HCT116 (cell line): ENCODE data around the gene IL17RB. TPM values are rescaled to one million over a fixed set of nuclear protein-coding genes. Genes with fewer than 3 reads are reported as not detected.

Source experiments
- ATAC-seq: fragments of 200-7000 bp; cut with Tn5 transposase; 2 replicates; pipeline ENCODE4 v1.9.1; 2020; ENCODE audit warnings: mild to moderate bottlenecking, moderate library complexity
- BruUV-seq: library from RNA; stranded (reverse); fragments of 400-500 nt; replicated peaks from 2 replicates; lab custom pipeline; 2021; lab: Mats Ljungman, UMichigan
- CTCF ChIA-PET: fragments of 300-600 bp; sonication (Branson Sonifier 250); formaldehyde crosslinking; loops from one replicate; lab custom pipeline; 2021; ENCODE audit warnings: antibody characterized with exemption; lab: Charles Lee
- POLR2A ChIA-PET: fragments of 300-600, 350-600 bp; sonication (Branson Sonifier 250); formaldehyde crosslinking; loops from one replicate; lab custom pipeline; 2021; ENCODE audit warnings: antibody characterized with exemption; lab: Charles Lee
- RAD21 ChIA-PET, 2 experiments: fragments of 300-600 bp; sonication (Branson Sonifier 250); formaldehyde crosslinking; loops; one replicate each; lab custom pipeline; 2023; ENCODE audit warnings: low total read pairs in 2 of 2; ENCODE audit not compliant: uncharacterized antibody in 2 of 2, unreplicated experiment in 2 of 2, low non-redundant PET in 1 of 2; lab: Charles Lee
- DNase-seq: peaks from one replicate; pipeline ENCODE4 v3.0.0-alpha.2; 2010; ENCODE audit warnings: low read depth, low spot score
- H2AFZ ChIP-seq: fragments of 200-600 bp; shearing (Covaris generic), sonication (generic); 2 replicates; pipeline ENCODE4 v1.6.1; 2017; ENCODE audit warnings: low read depth, mixed run types, mixed read lengths, antibody characterized with exemption, low read length; ENCODE audit not compliant: poor library complexity, severe bottlenecking
- H3K27ac ChIP-seq: 2 replicates; pipeline ENCODE4 v1.5.1; 2012; ENCODE audit warnings: low read depth, low read length
- H3K27me3 ChIP-seq: fragments of 200-600 bp; sonication (generic); 2 replicates; pipeline ENCODE4 v1.6.1; 2016; ENCODE audit warnings: mixed run types, low read length, mixed read lengths; ENCODE audit not compliant: insufficient read depth
- H3K36me3 ChIP-seq, 2 experiments: fragments of 200-500 bp in 1 of 2; fragments of 200-600 bp in 1 of 2; sonication (Bioruptor generic) in 1 of 2; sonication (generic) in 1 of 2; 2 replicates each; pipeline versions ENCODE4 v1.5.1 to v1.6.1; 2014 to 2016; ENCODE audit warnings: low read length in 2 of 2, inconsistent platforms in 1 of 2, mixed read lengths in 1 of 2, mixed run types in 1 of 2; ENCODE audit not compliant: insufficient read depth in 2 of 2, control insufficient read depth in 1 of 2
- H3K4me1 ChIP-seq, 2 experiments: fragments of 200-600 bp in 1 of 2; sonication (generic) in 1 of 2; 2 replicates each; pipeline versions ENCODE4 v1.5.1 to v1.6.1; 2012 to 2017; ENCODE audit warnings: low read length in 2 of 2, inconsistent platforms in 1 of 2, mild to moderate bottlenecking in 1 of 2, mixed read lengths in 1 of 2, mixed run types in 1 of 2, moderate library complexity in 1 of 2; ENCODE audit not compliant: insufficient read depth in 2 of 2, control insufficient read depth in 1 of 2
- H3K4me2 ChIP-seq: fragments of 200-600 bp; sonication (generic); 2 replicates; pipeline ENCODE4 v1.6.1; 2017; ENCODE audit warnings: mixed run types, low read length, mixed read lengths
- H3K4me3 ChIP-seq, 2 experiments: fragments of 200-600 bp in 1 of 2; sonication (generic) in 1 of 2; replicated peaks in 1 of 2; 2 replicates each; pipeline ENCODE4 v1.5.1; 2011 to 2016; ENCODE audit warnings: low read length in 2 of 2, control low read depth in 1 of 2, low read depth in 1 of 2, mild to moderate bottlenecking in 1 of 2, mixed read lengths in 1 of 2, mixed run types in 1 of 2
- H3K79me2 ChIP-seq: fragments of 200-600 bp; sonication (generic); 2 replicates; pipeline ENCODE4 v1.6.1; 2017; ENCODE audit warnings: mild to moderate bottlenecking, mixed run types, low read length, moderate library complexity, mixed read lengths; ENCODE audit not compliant: insufficient read depth
- H3K9ac ChIP-seq: fragments of 200-600 bp; sonication (generic); 2 replicates; pipeline ENCODE4 v1.6.1; 2016; ENCODE audit warnings: low read length, mixed read lengths
- H3K9me2 ChIP-seq: fragments of 200-600 bp; sonication (generic), shearing (Covaris generic); 2 replicates; pipeline ENCODE4 v1.6.1; 2017; ENCODE audit warnings: mixed run types, mild to moderate bottlenecking, moderate library complexity; ENCODE audit not compliant: insufficient read depth
- H3K9me3 ChIP-seq, 2 experiments: fragments of 200-500 bp in 1 of 2; fragments of 200-600 bp in 1 of 2; sonication (Bioruptor generic) in 1 of 2; sonication (generic) in 1 of 2; 2 replicates each; pipeline ENCODE4 v1.6.1; 2014 to 2017; ENCODE audit warnings: low read length in 2 of 2, mixed read lengths in 2 of 2, inconsistent platforms in 1 of 2, low read depth in 1 of 2, mild to moderate bottlenecking in 1 of 2, mixed run types in 1 of 2, moderate library complexity in 1 of 2; ENCODE audit not compliant: control insufficient read depth in 1 of 2, insufficient read depth in 1 of 2
- H4K20me1 ChIP-seq: fragments of 200-600 bp; sonication (generic), shearing (Covaris generic); 2 replicates; pipeline ENCODE4 v1.6.1; 2017; ENCODE audit warnings: mixed run types, mild to moderate bottlenecking, moderate library complexity; ENCODE audit not compliant: insufficient read depth
- ELF1 ChIP-seq: IDR thresholded peaks from 2 replicates; pipeline ENCODE4 v1.6.1; 2012; ENCODE audit warnings: low read depth, borderline replicate concordance
- EZH2phosphoT487 ChIP-seq: fragments of 200-600 bp; IDR thresholded peaks from 2 replicates; pipeline ENCODE4 v1.6.1; 2018; ENCODE audit warnings: antibody characterized with exemption, borderline replicate concordance
- FOSL1 ChIP-seq: IDR thresholded peaks from 2 replicates; pipeline ENCODE4 v1.6.1; 2012; ENCODE audit warnings: low read depth
- POLR2AphosphoS5 ChIP-seq: IDR thresholded peaks from 2 replicates; pipeline ENCODE4 v1.6.1; 2011; ENCODE audit warnings: mild to moderate bottlenecking, low read depth, low read length, moderate library complexity
- SP1 ChIP-seq: IDR thresholded peaks from 2 replicates; pipeline ENCODE4 v1.6.1; 2012; ENCODE audit warnings: low read depth
- TCF7L2 ChIP-seq: IDR thresholded peaks from 2 replicates; pipeline ENCODE4 v1.7.0; 2011; ENCODE audit warnings: borderline replicate concordance, inconsistent platforms; ENCODE audit not compliant: insufficient read depth, insufficient read length; ENCODE audit errors: extremely low read depth
- intact Hi-C: fragments of 100-400 bp; cut with micrococcal nuclease; formaldehyde crosslinking; loops from 2 replicates; pipeline ENCODE4 v1.10.0; 2022
- total RNA-seq: library from RNA; stranded (reverse); gene quantifications from one replicate; pipeline ENCODE4 v1.2.1, GENCODE V29; 2021; ENCODE audit not compliant: unreplicated experiment
- TF ChIP-seq, protein P1 (sequence below): IDR thresholded peaks from 2 replicates; pipeline ENCODE4 v1.6.1; 2012; ENCODE audit warnings: low read depth

Gene IL17RB
- total RNA-seq, 1 experiment from 2014 or later = 8.3 TPM

GRCh38 chr3:53836084-53836872 is 10.1 kb upstream of the IL17RB start:
- Histone ChIP-seq H4K20me1 (no peaks in the 10 kb centered on the region), H3K36me3 (peaks cover 0 to 2% of the 10 kb centered on the region in 2 experiments; a peak in 1 of 4 replicates), H3K9me2 (no peaks in the 10 kb centered on the region), H2AFZ (no peak overlapping the region), H3K9me3 (no peaks in the 10 kb centered on the region), H3K79me2 (no peaks in the 10 kb centered on the region), H3K27me3 (no peaks in the 10 kb centered on the region), H3K27ac (no peak overlapping the region), H3K4me1 (peaks cover 0 to 1% of the 10 kb centered on the region in 2 experiments; a peak in 1 of 4 replicates), H3K9ac (no peak overlapping the region), H3K4me3 (no peak overlapping the region), H3K4me2 (no peak overlapping the region)
- no peak for ATAC-seq
- intact Hi-C loops = no loop called here
- no peak for DNase-seq
- ChIA-PET POLR2A (no interaction called here), CTCF (no interaction called here), RAD21 (no interaction called here)
- no TSS peak for BruUV-seq
- no peak for TF ChIP-seq TCF7L2
- TF ChIP-seq ELF1 = no peak
- no peak for TF ChIP-seq EZH2phosphoT487
- no peak for TF ChIP-seq SP1
- no peak for TF ChIP-seq FOSL1
- no peak for TF ChIP-seq POLR2AphosphoS5
- TF ChIP-seq, protein P1, sequence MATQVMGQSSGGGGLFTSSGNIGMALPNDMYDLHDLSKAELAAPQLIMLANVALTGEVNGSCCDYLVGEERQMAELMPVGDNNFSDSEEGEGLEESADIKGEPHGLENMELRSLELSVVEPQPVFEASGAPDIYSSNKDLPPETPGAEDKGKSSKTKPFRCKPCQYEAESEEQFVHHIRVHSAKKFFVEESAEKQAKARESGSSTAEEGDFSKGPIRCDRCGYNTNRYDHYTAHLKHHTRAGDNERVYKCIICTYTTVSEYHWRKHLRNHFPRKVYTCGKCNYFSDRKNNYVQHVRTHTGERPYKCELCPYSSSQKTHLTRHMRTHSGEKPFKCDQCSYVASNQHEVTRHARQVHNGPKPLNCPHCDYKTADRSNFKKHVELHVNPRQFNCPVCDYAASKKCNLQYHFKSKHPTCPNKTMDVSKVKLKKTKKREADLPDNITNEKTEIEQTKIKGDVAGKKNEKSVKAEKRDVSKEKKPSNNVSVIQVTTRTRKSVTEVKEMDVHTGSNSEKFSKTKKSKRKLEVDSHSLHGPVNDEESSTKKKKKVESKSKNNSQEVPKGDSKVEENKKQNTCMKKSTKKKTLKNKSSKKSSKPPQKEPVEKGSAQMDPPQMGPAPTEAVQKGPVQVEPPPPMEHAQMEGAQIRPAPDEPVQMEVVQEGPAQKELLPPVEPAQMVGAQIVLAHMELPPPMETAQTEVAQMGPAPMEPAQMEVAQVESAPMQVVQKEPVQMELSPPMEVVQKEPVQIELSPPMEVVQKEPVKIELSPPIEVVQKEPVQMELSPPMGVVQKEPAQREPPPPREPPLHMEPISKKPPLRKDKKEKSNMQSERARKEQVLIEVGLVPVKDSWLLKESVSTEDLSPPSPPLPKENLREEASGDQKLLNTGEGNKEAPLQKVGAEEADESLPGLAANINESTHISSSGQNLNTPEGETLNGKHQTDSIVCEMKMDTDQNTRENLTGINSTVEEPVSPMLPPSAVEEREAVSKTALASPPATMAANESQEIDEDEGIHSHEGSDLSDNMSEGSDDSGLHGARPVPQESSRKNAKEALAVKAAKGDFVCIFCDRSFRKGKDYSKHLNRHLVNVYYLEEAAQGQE = no peak
